HCT116 (cell line): ENCODE data around the gene SLIT1. TPM values are rescaled to one million over a fixed set of nuclear protein-coding genes. Genes with fewer than 3 reads are reported as not detected.

Experiments used
- ATAC-seq: fragments of 200-7000 bp; cut with Tn5 transposase; 2 replicates; pipeline ENCODE4 v1.9.1; 2020; ENCODE audit warnings: mild to moderate bottlenecking, moderate library complexity
- BruUV-seq: library from RNA; stranded (reverse); fragments of 400-500 nt; replicated peaks from 2 replicates; lab custom pipeline; 2021; lab: Mats Ljungman, UMichigan
- CTCF ChIA-PET: fragments of 300-600 bp; sonication (Branson Sonifier 250); formaldehyde crosslinking; loops from one replicate; lab custom pipeline; 2021; ENCODE audit warnings: antibody characterized with exemption; lab: Charles Lee
- POLR2A ChIA-PET: fragments of 300-600, 350-600 bp; sonication (Branson Sonifier 250); formaldehyde crosslinking; loops from one replicate; lab custom pipeline; 2021; ENCODE audit warnings: antibody characterized with exemption; lab: Charles Lee
- RAD21 ChIA-PET, 2 experiments: fragments of 300-600 bp; sonication (Branson Sonifier 250); formaldehyde crosslinking; loops; one replicate each; lab custom pipeline; 2023; ENCODE audit warnings: low total read pairs in 2 of 2; ENCODE audit not compliant: uncharacterized antibody in 2 of 2, unreplicated experiment in 2 of 2, low non-redundant PET in 1 of 2; lab: Charles Lee
- DNase-seq: peaks from one replicate; pipeline ENCODE4 v3.0.0-alpha.2; 2010; ENCODE audit warnings: low read depth, low spot score
- H2AFZ ChIP-seq: fragments of 200-600 bp; shearing (Covaris generic), sonication (generic); 2 replicates; pipeline ENCODE4 v1.6.1; 2017; ENCODE audit warnings: low read depth, mixed run types, mixed read lengths, antibody characterized with exemption, low read length; ENCODE audit not compliant: poor library complexity, severe bottlenecking
- H3K27ac ChIP-seq: 2 replicates; pipeline ENCODE4 v1.5.1; 2012; ENCODE audit warnings: low read depth, low read length
- H3K27me3 ChIP-seq: fragments of 200-600 bp; sonication (generic); 2 replicates; pipeline ENCODE4 v1.6.1; 2016; ENCODE audit warnings: mixed run types, low read length, mixed read lengths; ENCODE audit not compliant: insufficient read depth
- H3K36me3 ChIP-seq, 2 experiments: fragments of 200-500 bp in 1 of 2; fragments of 200-600 bp in 1 of 2; sonication (Bioruptor generic) in 1 of 2; sonication (generic) in 1 of 2; 2 replicates each; pipeline versions ENCODE4 v1.5.1 to v1.6.1; 2014 to 2016; ENCODE audit warnings: low read length in 2 of 2, inconsistent platforms in 1 of 2, mixed read lengths in 1 of 2, mixed run types in 1 of 2; ENCODE audit not compliant: insufficient read depth in 2 of 2, control insufficient read depth in 1 of 2
- H3K4me1 ChIP-seq, 2 experiments: fragments of 200-600 bp in 1 of 2; sonication (generic) in 1 of 2; 2 replicates each; pipeline versions ENCODE4 v1.5.1 to v1.6.1; 2012 to 2017; ENCODE audit warnings: low read length in 2 of 2, inconsistent platforms in 1 of 2, mild to moderate bottlenecking in 1 of 2, mixed read lengths in 1 of 2, mixed run types in 1 of 2, moderate library complexity in 1 of 2; ENCODE audit not compliant: insufficient read depth in 2 of 2, control insufficient read depth in 1 of 2
- H3K4me2 ChIP-seq: fragments of 200-600 bp; sonication (generic); 2 replicates; pipeline ENCODE4 v1.6.1; 2017; ENCODE audit warnings: mixed run types, low read length, mixed read lengths
- H3K4me3 ChIP-seq, 2 experiments: fragments of 200-600 bp in 1 of 2; sonication (generic) in 1 of 2; replicated peaks in 1 of 2; 2 replicates each; pipeline ENCODE4 v1.5.1; 2011 to 2016; ENCODE audit warnings: low read length in 2 of 2, control low read depth in 1 of 2, low read depth in 1 of 2, mild to moderate bottlenecking in 1 of 2, mixed read lengths in 1 of 2, mixed run types in 1 of 2
- H3K79me2 ChIP-seq: fragments of 200-600 bp; sonication (generic); 2 replicates; pipeline ENCODE4 v1.6.1; 2017; ENCODE audit warnings: mild to moderate bottlenecking, mixed run types, low read length, moderate library complexity, mixed read lengths; ENCODE audit not compliant: insufficient read depth
- H3K9ac ChIP-seq: fragments of 200-600 bp; sonication (generic); 2 replicates; pipeline ENCODE4 v1.6.1; 2016; ENCODE audit warnings: low read length, mixed read lengths
- H3K9me2 ChIP-seq: fragments of 200-600 bp; sonication (generic), shearing (Covaris generic); 2 replicates; pipeline ENCODE4 v1.6.1; 2017; ENCODE audit warnings: mixed run types, mild to moderate bottlenecking, moderate library complexity; ENCODE audit not compliant: insufficient read depth
- H3K9me3 ChIP-seq, 2 experiments: fragments of 200-500 bp in 1 of 2; fragments of 200-600 bp in 1 of 2; sonication (Bioruptor generic) in 1 of 2; sonication (generic) in 1 of 2; 2 replicates each; pipeline ENCODE4 v1.6.1; 2014 to 2017; ENCODE audit warnings: low read length in 2 of 2, mixed read lengths in 2 of 2, inconsistent platforms in 1 of 2, low read depth in 1 of 2, mild to moderate bottlenecking in 1 of 2, mixed run types in 1 of 2, moderate library complexity in 1 of 2; ENCODE audit not compliant: control insufficient read depth in 1 of 2, insufficient read depth in 1 of 2
- H4K20me1 ChIP-seq: fragments of 200-600 bp; sonication (generic), shearing (Covaris generic); 2 replicates; pipeline ENCODE4 v1.6.1; 2017; ENCODE audit warnings: mixed run types, mild to moderate bottlenecking, moderate library complexity; ENCODE audit not compliant: insufficient read depth
- ATF3 ChIP-seq: IDR thresholded peaks from 2 replicates; pipeline ENCODE4 v1.6.1; 2012
- CBX3 ChIP-seq: IDR thresholded peaks from 2 replicates; pipeline ENCODE4 v1.6.1; 2012; ENCODE audit warnings: low read depth
- CEBPB ChIP-seq: IDR thresholded peaks from 2 replicates; pipeline ENCODE4 v1.6.1; 2012; ENCODE audit warnings: low read depth
- ELF1 ChIP-seq: IDR thresholded peaks from 2 replicates; pipeline ENCODE4 v1.6.1; 2012; ENCODE audit warnings: low read depth, borderline replicate concordance
- FOSL1 ChIP-seq: IDR thresholded peaks from 2 replicates; pipeline ENCODE4 v1.6.1; 2012; ENCODE audit warnings: low read depth
- JUND ChIP-seq: IDR thresholded peaks from 2 replicates; pipeline ENCODE4 v1.6.1; 2012
- POLR2A ChIP-seq: IDR thresholded peaks from 2 replicates; pipeline ENCODE4 v1.7.0; 2011; ENCODE audit warnings: borderline replicate concordance; ENCODE audit not compliant: insufficient read depth, insufficient read length; ENCODE audit errors: extremely low read depth
- RAD21 ChIP-seq: IDR thresholded peaks from 2 replicates; pipeline ENCODE4 v1.6.1; 2012; ENCODE audit warnings: low read depth, mild to moderate bottlenecking
- SP1 ChIP-seq: IDR thresholded peaks from 2 replicates; pipeline ENCODE4 v1.6.1; 2012; ENCODE audit warnings: low read depth
- SRF ChIP-seq: IDR thresholded peaks from 2 replicates; pipeline ENCODE4 v1.6.1; 2012; ENCODE audit warnings: low read depth
- TCF7L2 ChIP-seq: IDR thresholded peaks from 2 replicates; pipeline ENCODE4 v1.7.0; 2011; ENCODE audit warnings: borderline replicate concordance, inconsistent platforms; ENCODE audit not compliant: insufficient read depth, insufficient read length; ENCODE audit errors: extremely low read depth
- YY1 ChIP-seq: IDR thresholded peaks from 2 replicates; pipeline ENCODE4 v1.6.1; 2011; ENCODE audit warnings: low read length, low read depth, moderate library complexity, mild to moderate bottlenecking; ENCODE audit not compliant: insufficient replicate concordance; ENCODE audit errors: extremely low read depth
- ZNF274 ChIP-seq: fragments of 200-500 bp; sonication (Bioruptor generic); IDR thresholded peaks from 2 replicates; pipeline ENCODE4 v1.6.1; 2014; ENCODE audit warnings: mild to moderate bottlenecking, low read depth, low read length, inconsistent platforms
- intact Hi-C: fragments of 100-400 bp; cut with micrococcal nuclease; formaldehyde crosslinking; loops from 2 replicates; pipeline ENCODE4 v1.10.0; 2022
- total RNA-seq: library from RNA; stranded (reverse); gene quantifications from one replicate; pipeline ENCODE4 v1.2.1, GENCODE V29; 2021; ENCODE audit not compliant: unreplicated experiment

SLIT1 gene
- total RNA-seq, 1 experiment from 2014 or later, result 0.42 TPM

- Histone ChIP-seq H3K79me2 (no peaks in the 10 kb centered on the region), H3K9me3 (no peaks in the 10 kb centered on the region), H2AFZ (no peak overlapping the region), H3K27ac (no peak overlapping the region), H3K4me3 (no peak overlapping the region)
- CTCF ChIA-PET, result interaction anchor here (1.8 to 3.9 kb wide), 7 partner anchors 10 to 431 kb away, joined by 6 to 85 read pairs (median 18); no protein-coding TSS in a partner anchor
- intact Hi-C loops, result loop anchor here (5.0 kb wide), 2 partner anchors 286 to 391 kb away; no protein-coding TSS in a partner anchor
- BruUV-seq, result no TSS peak
- TF ChIP-seq TCF7L2, result no peak
- no peak for TF ChIP-seq JUND
- no peak for TF ChIP-seq SRF
- TF ChIP-seq SP1, result no peak
- no peak for TF ChIP-seq YY1
- TF ChIP-seq POLR2A, result no peak
- TF ChIP-seq ELF1, result no peak
- no peak for TF ChIP-seq ATF3
- TF ChIP-seq, all 23 proteins: peak for 0
- Histone ChIP-seq H3K4me1 (peaks cover 0 to 10% of the 10 kb centered on the region in 2 experiments; a peak in 2 of 4 replicates), H3K36me3 (no peaks in the 10 kb centered on the region), H3K4me2 (no peak overlapping the region), H3K27me3 (peaks cover 11% of the 10 kb centered on the region; the same call in 1 of the 2 replicates), H4K20me1 (no peaks in the 10 kb centered on the region), H3K9ac (no peak overlapping the region), H3K9me2 (no peaks in the 10 kb centered on the region)
- ChIA-PET RAD21 (no interaction called here), POLR2A (no interaction called here)
- no peak for ATAC-seq
- no peak for DNase-seq
Measured at GRCh38 chr10:97071496-97071895, 114.3 kb downstream of the SLIT1 start.

GRCh38 chr10:97069576-97070362 is 116.0 kb downstream of the SLIT1 start:
- BruUV-seq, result no TSS peak
- peak; percentile 55 for TF ChIP-seq FOSL1
- TF ChIP-seq RAD21, result no peak
- no peak for TF ChIP-seq SRF
- no peak for TF ChIP-seq ZNF274
- peak; percentile 90 for TF ChIP-seq CBX3
- TF ChIP-seq CEBPB, result peak; percentile 91
- TF ChIP-seq JUND, result no peak
- TF ChIP-seq TCF7L2, result peak; percentile 96
- ChIA-PET POLR2A (no interaction called here), CTCF (interaction anchor here (0.6 kb wide), 1 partner anchor 45 kb away, joined by 3 read pairs; no protein-coding TSS in a partner anchor), RAD21 (no interaction called here)
- ATAC-seq, result peak; percentile 23
- H3K9ac ChIP-seq, result no peak overlapping the region
- H4K20me1 ChIP-seq, result no peaks in the 10 kb centered on the region
- intact Hi-C loops, result loop anchor here (5.0 kb wide), 2 partner anchors 288 to 393 kb away; no protein-coding TSS in a partner anchor
- no peak overlapping the region for H2AFZ ChIP-seq
- no peaks in the 10 kb centered on the region for H3K79me2 ChIP-seq
- no peaks in the 10 kb centered on the region for H3K9me3 ChIP-seq
- no peaks in the 10 kb centered on the region for H3K9me2 ChIP-seq
- peaks cover 6% of the 10 kb centered on the region; the same call in 1 of the 2 replicates for H3K27me3 ChIP-seq
- DNase-seq, result peak; percentile 68
- no peaks in the 10 kb centered on the region for H3K36me3 ChIP-seq
- H3K4me3 ChIP-seq, result no peak overlapping the region
- H3K4me2 ChIP-seq, result peak overlapping the region; percentile 5; the same call in 1 of the 2 replicates
- no peak overlapping the region for H3K27ac ChIP-seq
- peaks cover 0 to 18% of the 10 kb centered on the region in 2 experiments; a peak in 2 of 4 replicates for H3K4me1 ChIP-seq
